Measurements from ENCODE around the gene TRAF3IP3. TPM values are rescaled to one million over a fixed set of nuclear protein-coding genes. Genes with fewer than 3 reads are reported as not detected.

The TRAF3IP3 gene
- total RNA-seq, 4 donors from 2014 or later = 0.77 to 5.7 (median 3.5) TPM

DNA sequence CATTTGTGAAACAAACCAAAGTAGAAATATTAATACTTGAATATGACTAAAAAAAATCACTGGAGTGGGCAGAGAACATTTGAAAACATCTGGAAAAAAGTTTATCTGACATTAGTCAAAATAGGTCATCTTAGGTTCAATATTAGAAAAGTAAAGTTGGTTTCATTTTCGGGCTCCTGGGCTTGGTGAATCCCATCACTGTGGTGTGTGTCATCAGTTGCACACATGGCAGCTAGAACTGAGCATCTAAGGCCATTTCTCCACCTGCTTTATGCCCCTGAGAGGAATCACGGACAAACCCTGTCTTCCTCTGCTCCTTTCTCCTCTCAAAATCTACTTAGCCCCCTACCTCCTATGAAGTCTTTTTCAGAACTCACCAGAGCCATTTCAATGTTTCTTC lies 45.8 kb upstream of the TRAF3IP3 start:
- ATAC-seq = no peak
- Histone ChIP-seq H3K4me1 (no peaks in the 10 kb centered on the region), H3K27ac (no peak overlapping the region), H3K36me3 (no peaks in the 10 kb centered on the region), H3K4me3 (no peak overlapping the region), H3K27me3 (peaks cover 5% of the 10 kb centered on the region), H3K9me3 (no peaks in the 10 kb centered on the region)
- 84 to 95% methylated on average over 2 of the region's 2 CpGs for WGBS, 2 donors (ENCODE audit: low coverage in 1 of 2)
- no peak for TF ChIP-seq EP300 (IDR thresholded peaks at IDR 0.05)

DNA sequence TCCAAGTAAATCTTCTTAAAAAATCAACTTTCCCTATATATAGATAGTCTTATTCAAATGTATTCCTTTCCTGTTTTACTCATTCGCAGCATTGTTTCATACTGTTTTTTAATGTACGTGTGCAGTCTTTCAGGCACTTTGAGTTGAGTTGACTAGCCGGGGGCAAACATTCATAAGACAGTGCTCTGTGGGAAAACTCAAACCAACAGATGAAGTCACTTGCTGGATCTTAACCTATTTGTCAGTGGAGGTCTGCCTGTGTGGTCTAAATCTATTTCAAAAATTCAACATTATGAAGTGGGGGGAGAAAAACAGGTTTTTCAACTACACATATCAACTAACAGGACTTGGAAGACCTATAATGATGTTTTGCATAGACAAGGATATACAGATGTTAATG lies 45.0 kb upstream of the TRAF3IP3 start:
- H3K4me3 ChIP-seq = no peak overlapping the region
- no peak for ATAC-seq

DNA sequence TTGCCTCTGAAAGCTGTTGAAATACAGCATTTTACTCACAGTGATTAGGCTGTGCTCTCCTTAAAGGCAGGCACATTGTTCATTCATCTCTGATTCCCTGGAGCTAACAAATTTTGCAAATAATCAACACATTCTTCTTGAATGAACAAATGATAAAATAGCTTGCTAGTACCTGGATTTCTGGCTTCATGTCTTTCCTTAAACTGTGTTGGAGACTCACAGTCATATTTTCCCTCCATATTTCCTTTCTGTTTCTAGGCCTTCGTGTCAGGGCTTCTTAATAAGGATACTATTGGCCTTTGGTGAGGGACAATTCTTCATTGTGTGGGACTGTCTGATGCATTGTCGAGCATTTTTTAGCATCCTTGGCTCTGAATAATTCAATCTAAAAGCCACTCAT lies 41.5 kb upstream of the TRAF3IP3 start:
- no peak overlapping the region for H3K4me3 ChIP-seq
- H3K9me3 ChIP-seq = no peaks in the 10 kb centered on the region
- no peaks in the 10 kb centered on the region for H3K27me3 ChIP-seq
- H3K36me3 ChIP-seq = no peaks in the 10 kb centered on the region
- no peaks in the 10 kb centered on the region for H3K4me1 ChIP-seq
- 63 to 75% methylated on average over 2 of the region's 2 CpGs for WGBS, 2 donors (ENCODE audit: low coverage in 1 of 2)
- ATAC-seq = no peak
- TF ChIP-seq, protein P1, sequence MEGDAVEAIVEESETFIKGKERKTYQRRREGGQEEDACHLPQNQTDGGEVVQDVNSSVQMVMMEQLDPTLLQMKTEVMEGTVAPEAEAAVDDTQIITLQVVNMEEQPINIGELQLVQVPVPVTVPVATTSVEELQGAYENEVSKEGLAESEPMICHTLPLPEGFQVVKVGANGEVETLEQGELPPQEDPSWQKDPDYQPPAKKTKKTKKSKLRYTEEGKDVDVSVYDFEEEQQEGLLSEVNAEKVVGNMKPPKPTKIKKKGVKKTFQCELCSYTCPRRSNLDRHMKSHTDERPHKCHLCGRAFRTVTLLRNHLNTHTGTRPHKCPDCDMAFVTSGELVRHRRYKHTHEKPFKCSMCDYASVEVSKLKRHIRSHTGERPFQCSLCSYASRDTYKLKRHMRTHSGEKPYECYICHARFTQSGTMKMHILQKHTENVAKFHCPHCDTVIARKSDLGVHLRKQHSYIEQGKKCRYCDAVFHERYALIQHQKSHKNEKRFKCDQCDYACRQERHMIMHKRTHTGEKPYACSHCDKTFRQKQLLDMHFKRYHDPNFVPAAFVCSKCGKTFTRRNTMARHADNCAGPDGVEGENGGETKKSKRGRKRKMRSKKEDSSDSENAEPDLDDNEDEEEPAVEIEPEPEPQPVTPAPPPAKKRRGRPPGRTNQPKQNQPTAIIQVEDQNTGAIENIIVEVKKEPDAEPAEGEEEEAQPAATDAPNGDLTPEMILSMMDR (IDR thresholded peaks at IDR 0.05) = no peak
- TF ChIP-seq POLR2AphosphoS5 (IDR thresholded peaks at IDR 0.05) (no peak), POLR2A (IDR thresholded peaks at IDR 0.05) (no peak), EP300 (IDR thresholded peaks at IDR 0.05) (no peak)
- no peak overlapping the region for H3K27ac ChIP-seq

More for the DNA sequence above, 45.0 kb upstream of the TRAF3IP3 start:
- no peak overlapping the region for H3K27ac ChIP-seq
- peaks cover 5% of the 10 kb centered on the region for H3K27me3 ChIP-seq
- TF ChIP-seq, protein P1 (IDR thresholded peaks at IDR 0.05) = no peak
- TF ChIP-seq EP300 (IDR thresholded peaks at IDR 0.05) = no peak
- TF ChIP-seq POLR2AphosphoS5 (IDR thresholded peaks at IDR 0.05) = no peak
- H3K36me3 ChIP-seq = no peaks in the 10 kb centered on the region
- no peaks in the 10 kb centered on the region for H3K9me3 ChIP-seq
- no peaks in the 10 kb centered on the region for H3K4me1 ChIP-seq
- 74 to 81% methylated on average over 3 of the region's 3 CpGs for WGBS, 2 donors (ENCODE audit: low coverage in 1 of 2)

DNA sequence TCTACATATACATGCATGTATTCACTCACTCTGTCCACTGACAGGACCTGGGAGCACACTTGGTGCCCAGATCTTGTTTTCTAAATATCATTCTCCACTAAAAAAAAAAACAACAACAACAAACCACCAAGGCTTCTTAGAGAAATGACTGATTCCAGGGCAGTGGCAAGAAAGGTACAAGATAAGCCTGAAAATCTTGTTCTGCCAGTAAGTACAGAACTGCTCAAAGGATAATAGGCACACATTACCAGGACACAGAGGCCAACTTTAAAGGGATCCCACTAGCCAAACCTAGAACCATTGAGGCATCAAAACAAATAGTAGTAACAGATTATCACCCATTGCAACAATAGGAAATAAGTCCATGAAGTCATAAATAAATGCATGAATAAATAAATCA lies 40.5 kb upstream of the TRAF3IP3 start:
- ATAC-seq = no peak
- Histone ChIP-seq H3K27me3 (no peaks in the 10 kb centered on the region), H3K36me3 (no peaks in the 10 kb centered on the region), H3K4me1 (no peaks in the 10 kb centered on the region), H3K27ac (no peak overlapping the region), H3K4me3 (no peak overlapping the region), H3K9me3 (no peaks in the 10 kb centered on the region)
- TF ChIP-seq POLR2A (IDR thresholded peaks at IDR 0.05) = no peak
- TF ChIP-seq EP300 (IDR thresholded peaks at IDR 0.05) = no peak
- no peak for TF ChIP-seq POLR2AphosphoS5 (IDR thresholded peaks at IDR 0.05)
- TF ChIP-seq, protein P1 (IDR thresholded peaks at IDR 0.05) = no peak

DNA sequence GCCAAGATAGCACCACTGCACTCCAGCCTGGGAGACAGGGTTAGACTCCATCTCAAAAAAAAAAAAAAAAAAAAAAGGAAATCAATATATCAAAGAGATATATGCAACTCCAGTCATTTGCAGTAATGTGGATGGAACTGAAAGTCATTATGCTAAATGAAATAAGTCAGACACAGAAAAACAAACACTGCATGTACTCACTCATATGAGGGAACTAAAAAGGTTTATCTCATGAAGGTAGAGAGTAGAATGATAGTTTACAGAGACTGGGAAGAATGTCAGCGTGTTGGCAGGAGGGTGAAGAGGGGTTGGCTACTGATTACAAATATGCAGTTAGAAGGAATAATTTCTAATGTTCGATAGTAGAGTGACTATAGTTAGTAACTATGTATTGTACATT lies 38.0 kb upstream of the TRAF3IP3 start:
- no peak overlapping the region for H3K4me3 ChIP-seq
- no peak overlapping the region for H3K27ac ChIP-seq
- H3K27me3 ChIP-seq = no peaks in the 10 kb centered on the region
- H3K36me3 ChIP-seq = no peaks in the 10 kb centered on the region
- H3K4me1 ChIP-seq = no peaks in the 10 kb centered on the region
- H3K9me3 ChIP-seq = no peaks in the 10 kb centered on the region
- WGBS, 2 donors (ENCODE audit: low coverage in 1 of 2) = 51 to 72% methylated on average over 2 of the region's 2 CpGs
- ATAC-seq = no peak
- TF ChIP-seq POLR2A (IDR thresholded peaks at IDR 0.05) = no peak
- TF ChIP-seq POLR2AphosphoS5 (IDR thresholded peaks at IDR 0.05) = no peak
- no peak for TF ChIP-seq EP300 (IDR thresholded peaks at IDR 0.05)

DNA sequence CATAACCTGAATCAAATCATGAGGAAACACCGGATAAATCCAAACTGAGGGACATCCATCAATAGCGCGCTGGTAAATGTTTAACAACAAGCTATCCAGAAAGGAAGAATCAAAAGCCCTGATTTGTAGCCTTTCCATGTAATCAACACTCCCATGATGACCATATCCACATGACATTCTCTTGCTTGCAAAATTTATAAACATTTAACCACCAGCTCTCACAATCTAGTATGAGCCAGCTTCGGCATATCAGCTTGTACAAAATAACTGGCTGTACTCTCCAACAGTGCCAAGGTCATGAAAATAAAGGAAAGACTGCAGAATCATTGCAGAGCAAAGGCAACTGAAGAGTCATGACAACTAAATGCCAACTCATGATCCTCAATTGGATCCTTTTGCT lies 35.5 kb upstream of the TRAF3IP3 start:
- WGBS, 2 donors (ENCODE audit: low coverage in 1 of 2) = 78 to 88% methylated on average over 4 of the region's 4 CpGs
- Histone ChIP-seq H3K9me3 (no peaks in the 10 kb centered on the region), H3K4me1 (no peaks in the 10 kb centered on the region), H3K4me3 (no peak overlapping the region), H3K27me3 (no peaks in the 10 kb centered on the region), H3K27ac (no peak overlapping the region), H3K36me3 (no peaks in the 10 kb centered on the region)
- ATAC-seq = no peak
- TF ChIP-seq, protein P1 (IDR thresholded peaks at IDR 0.05) = no peak
- TF ChIP-seq EP300 (IDR thresholded peaks at IDR 0.05) = no peak
- TF ChIP-seq POLR2AphosphoS5 (IDR thresholded peaks at IDR 0.05) = no peak
- TF ChIP-seq POLR2A (IDR thresholded peaks at IDR 0.05) = no peak
